ENCODE results near the gene TRIM24.

GRCh38 chr7:138481447-138482380 lies 21.7 kb downstream of the TRIM24 start:
- no peak for TF ChIP-seq CTCF (IDR thresholded peaks at IDR 0.05)
- TF ChIP-seq POLR2A (IDR thresholded peaks at IDR 0.05): no peak
